Endodermal cell (in vitro differentiated cells): ENCODE measurements around the gene ISOC2. TPM values are rescaled to one million over a fixed set of nuclear protein-coding genes. Genes with fewer than 3 reads are reported as not detected.

Experiments
- DNase-seq: peaks from one replicate; pipeline ENCODE4 v3.0.0-alpha.2; 2017
- H3K27ac ChIP-seq: 2 replicates; pipeline ENCODE4 v1.5.1; 2013; ENCODE audit warnings: mild to moderate bottlenecking, low read depth, low read length, moderate library complexity
- H3K27me3 ChIP-seq: 2 replicates; pipeline ENCODE4 v1.6.1; 2013; ENCODE audit warnings: mild to moderate bottlenecking, low read length, moderate library complexity; ENCODE audit not compliant: insufficient read depth, control insufficient read depth, poor library complexity, severe bottlenecking
- H3K36me3 ChIP-seq: 2 replicates; pipeline ENCODE4 v1.7.0; 2013; ENCODE audit warnings: mild to moderate bottlenecking, low read length, moderate library complexity; ENCODE audit not compliant: control insufficient read depth, insufficient read depth
- H3K4me1 ChIP-seq: one replicate; pipeline ENCODE4 v1.7.0; 2013; ENCODE audit warnings: low read length; ENCODE audit not compliant: control insufficient read depth, insufficient read depth
- H3K4me3 ChIP-seq: 2 replicates; pipeline ENCODE4 v1.5.1; 2013; ENCODE audit warnings: mild to moderate bottlenecking, low read length, moderate library complexity
- H3K9ac ChIP-seq: 2 replicates; pipeline ENCODE4 v1.6.1; 2013; ENCODE audit warnings: mild to moderate bottlenecking, low read length, moderate library complexity; ENCODE audit not compliant: poor library complexity, severe bottlenecking; ENCODE audit errors: extremely low read depth
- H3K9me3 ChIP-seq: 2 replicates; pipeline ENCODE4 v1.6.1; 2013; ENCODE audit warnings: mild to moderate bottlenecking, low read length, moderate library complexity; ENCODE audit not compliant: control insufficient read depth
- H3K27ac Mint-ChIP-seq: 2 replicates; pipeline ENCODE4 v1.8.0; 2020; ENCODE audit warnings: mixed read lengths
- H3K27me3 Mint-ChIP-seq: 2 replicates; pipeline ENCODE4 v1.8.0; 2021; ENCODE audit warnings: mild to moderate bottlenecking, mixed read lengths; ENCODE audit not compliant: insufficient read depth
- H3K36me3 Mint-ChIP-seq: 2 replicates; pipeline ENCODE4 v1.8.0; 2020; ENCODE audit warnings: low read depth, mixed read lengths
- H3K4me1 Mint-ChIP-seq: 2 replicates; pipeline ENCODE4 v1.8.0; 2020; ENCODE audit warnings: mixed read lengths
- H3K4me3 Mint-ChIP-seq: 2 replicates; pipeline ENCODE4 v1.8.0; 2020; ENCODE audit warnings: mild to moderate bottlenecking, moderate library complexity, mixed read lengths
- H3K9me3 Mint-ChIP-seq: 2 replicates; pipeline ENCODE4 v1.8.0; 2020; ENCODE audit warnings: mild to moderate bottlenecking, mixed read lengths
- CTCF ChIP-seq: fragments of 200-600 bp; sonication (generic); conservative IDR thresholded peaks from 2 replicates; pipeline ENCODE4 v1.5.0; 2021; ENCODE audit warnings: antibody characterized with exemption, mild to moderate bottlenecking
- WGBS, 2 experiments: methylation state at CpG; one replicate each; pipeline versions ENCODE4 v1.1.5 to v1.1.7; 2013; ENCODE audit warnings: missing lambda C conversion rate in 2 of 2, mixed read lengths in 1 of 2; ENCODE audit not compliant: insufficient coverage in 1 of 2, insufficient read length in 1 of 2; 5-methylcytosine and 5-hydroxymethylcytosine counted together
- total RNA-seq, 2 donors: library from RNA; stranded (reverse); fragmentation: NEBNext Ultra II Directional in 1 of 2; extraction: Animal tissue kit (Norgen Biotek cat#: 25700) in 1 of 2; gene quantifications; 2 replicates in 1 of 2; 3 replicates in 1 of 2; pipeline ENCODE4 v1.2.1, GENCODE V29; 2021

The ISOC2 gene
- total RNA-seq, 2 donors from 2014 or later = 35.9 to 39.2 TPM

DNA sequence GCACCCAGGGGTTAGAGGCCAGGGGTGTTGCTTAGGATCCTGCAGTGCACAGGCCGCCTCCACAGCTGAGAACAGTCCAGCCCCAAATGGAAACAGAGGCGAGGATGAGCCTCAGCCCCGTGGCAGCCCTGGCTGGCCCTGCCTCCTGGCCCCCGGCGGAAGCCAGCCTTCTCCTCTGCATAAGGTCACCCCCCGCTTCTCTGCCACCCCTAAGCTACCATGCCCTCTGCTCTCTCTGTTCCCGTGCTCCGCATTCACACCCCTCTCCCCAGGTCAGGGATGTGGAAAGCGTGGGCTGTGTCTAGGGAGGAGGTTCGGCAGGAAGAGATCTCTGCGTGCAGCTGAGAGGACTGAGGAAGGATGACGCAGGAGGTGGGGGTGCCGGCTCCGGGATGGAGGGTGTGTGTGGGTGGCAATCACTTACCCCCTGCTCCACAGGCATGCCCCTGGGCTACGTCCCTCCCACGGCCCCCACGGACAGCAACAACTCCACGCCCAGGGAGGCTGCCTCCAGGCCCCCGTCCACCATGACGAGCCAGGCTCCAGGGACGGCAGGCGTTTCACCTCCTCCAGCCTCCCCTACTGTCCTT lies 32.8 kb upstream of the ISOC2 start:
- Mint-ChIP-seq H3K4me1 (no peaks in the 10 kb centered on the region), H3K9me3 (no peaks in the 10 kb centered on the region), H3K27ac (no peak overlapping the region), H3K4me3 (no peak overlapping the region), H3K36me3 (no peaks in the 10 kb centered on the region), H3K27me3 (peaks cover 22% of the 10 kb centered on the region)
- Histone ChIP-seq H3K27me3 (no peaks in the 10 kb centered on the region), H3K27ac (no peak overlapping the region), H3K36me3 (no peaks in the 10 kb centered on the region), H3K9ac (no peak overlapping the region), H3K4me3 (no peak overlapping the region), H3K9me3 (no peaks in the 10 kb centered on the region), H3K4me1 (peaks cover 2% of the 10 kb centered on the region)
- TF ChIP-seq CTCF = no peak
- DNase-seq = no peak
- 77 to 90% methylated on average over 4 to 22 of the region's 22 CpGs for WGBS, 2 experiments

GRCh38 chr19:55493645-55494171 lies 32.3 kb upstream of the ISOC2 start:
- TF ChIP-seq CTCF = no peak
- Mint-ChIP-seq H3K36me3 (no peaks in the 10 kb centered on the region), H3K27me3 (peaks cover 16% of the 10 kb centered on the region), H3K27ac (no peak overlapping the region), H3K9me3 (no peaks in the 10 kb centered on the region), H3K4me3 (no peak overlapping the region), H3K4me1 (no peaks in the 10 kb centered on the region)
- H3K27me3 ChIP-seq = no peaks in the 10 kb centered on the region
- no peak overlapping the region for H3K4me3 ChIP-seq
- H3K4me1 ChIP-seq = peaks cover 4% of the 10 kb centered on the region
- 89 to 96% methylated on average over 10 to 31 of the region's 38 CpGs for WGBS, 2 experiments
- H3K9ac ChIP-seq = no peak overlapping the region
- H3K9me3 ChIP-seq = no peaks in the 10 kb centered on the region
- H3K27ac ChIP-seq = no peak overlapping the region
- H3K36me3 ChIP-seq = no peaks in the 10 kb centered on the region
- DNase-seq = no peak

DNA sequence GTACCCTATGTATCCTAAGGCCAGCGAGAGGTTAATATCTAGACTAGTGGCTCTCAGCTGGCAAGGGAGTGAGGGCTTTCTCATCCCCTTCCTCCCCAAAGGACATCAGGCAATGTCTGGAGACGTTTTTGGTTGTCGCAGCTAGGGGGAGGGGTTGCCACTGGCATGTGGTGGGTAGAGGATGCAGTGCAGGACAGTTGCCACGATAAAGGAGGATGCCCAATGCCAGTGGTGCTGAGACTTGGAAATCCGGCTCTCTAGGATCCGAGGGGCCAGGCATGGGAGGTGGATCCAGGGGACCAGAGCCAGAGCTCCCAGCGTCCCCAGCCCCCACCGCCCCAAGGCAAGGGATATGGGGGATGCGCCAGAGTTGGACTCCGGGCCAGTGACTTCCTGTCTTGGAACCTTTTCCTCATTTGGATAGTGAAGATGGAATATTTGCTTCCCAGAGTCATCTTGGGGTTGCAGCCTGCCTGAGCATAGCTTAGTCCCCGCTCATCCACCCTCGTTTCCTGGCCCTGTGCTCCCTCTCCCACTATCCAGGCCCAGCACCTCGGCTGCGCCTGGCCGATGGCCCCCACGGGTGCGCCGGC lies 31.7 kb upstream of the ISOC2 start:
- H3K9me3 ChIP-seq = no peaks in the 10 kb centered on the region
- 80 to 90% methylated on average over 6 to 18 of the region's 18 CpGs for WGBS, 2 experiments
- H3K36me3 ChIP-seq = no peaks in the 10 kb centered on the region
- no peak overlapping the region for H3K4me3 Mint-ChIP-seq
- no peak for DNase-seq
- H3K9me3 Mint-ChIP-seq = no peaks in the 10 kb centered on the region
- no peak for TF ChIP-seq CTCF
- H3K27ac Mint-ChIP-seq = no peak overlapping the region
- H3K27me3 ChIP-seq = no peaks in the 10 kb centered on the region
- no peak overlapping the region for H3K4me3 ChIP-seq
- H3K27me3 Mint-ChIP-seq = peaks cover 12% of the 10 kb centered on the region
- H3K9ac ChIP-seq = no peak overlapping the region
- H3K4me1 Mint-ChIP-seq = peaks cover 2% of the 10 kb centered on the region
- H3K36me3 Mint-ChIP-seq = no peaks in the 10 kb centered on the region
- peaks cover 4% of the 10 kb centered on the region for H3K4me1 ChIP-seq
- no peak overlapping the region for H3K27ac ChIP-seq
